H9 (cell line): Measurements from ENCODE around the gene WDR4. TPM values are rescaled to one million over a fixed set of nuclear protein-coding genes. Genes with fewer than 3 reads are reported as not detected.

Experiments
- DNase-seq: peaks from one replicate; pipeline ENCODE4 v3.0.0-alpha.2; 2017
- H2AFZ ChIP-seq: one replicate; pipeline ENCODE4 v1.6.1; 2013; ENCODE audit warnings: mild to moderate bottlenecking, low read length, control low read depth, moderate library complexity
- H2AK5ac ChIP-seq: 2 replicates; pipeline ENCODE4 v1.6.1; 2013; ENCODE audit warnings: low read length, control low read depth, mixed read lengths; ENCODE audit not compliant: insufficient read length
- H2BK120ac ChIP-seq: one replicate; pipeline ENCODE4 v1.6.1; 2013; ENCODE audit warnings: low read depth, mild to moderate bottlenecking, low read length, control low read depth, inconsistent platforms; ENCODE audit not compliant: poor library complexity, severe bottlenecking
- H2BK12ac ChIP-seq: 2 replicates; pipeline ENCODE4 v1.6.1; 2013; ENCODE audit warnings: low read length, control low read depth, mixed read lengths, low read depth; ENCODE audit not compliant: insufficient read length
- H2BK15ac ChIP-seq: 2 replicates; pipeline ENCODE4 v1.6.1; 2013; ENCODE audit warnings: low read depth, low read length, control low read depth
- H2BK20ac ChIP-seq: one replicate; pipeline ENCODE4 v1.6.1; 2013; ENCODE audit warnings: low read depth, mild to moderate bottlenecking, low read length, control low read depth, inconsistent platforms; ENCODE audit not compliant: poor library complexity, severe bottlenecking
- H2BK5ac ChIP-seq: 2 replicates; pipeline ENCODE4 v1.6.1; 2013; ENCODE audit warnings: low read length, control low read depth, mixed read lengths; ENCODE audit not compliant: insufficient read length
- H3K14ac ChIP-seq: 2 replicates; pipeline ENCODE4 v1.6.1; 2013; ENCODE audit warnings: low read length, control low read depth; ENCODE audit not compliant: insufficient read depth
- H3K18ac ChIP-seq: 2 replicates; pipeline ENCODE4 v1.6.1; 2013; ENCODE audit warnings: low read depth, mild to moderate bottlenecking, mixed read lengths, low read length, control low read depth; ENCODE audit not compliant: insufficient read length
- H3K23ac ChIP-seq: 2 replicates; pipeline ENCODE4 v1.6.1; 2013; ENCODE audit warnings: low read length, control low read depth, mixed read lengths, low read depth; ENCODE audit not compliant: insufficient read length
- H3K23me2 ChIP-seq: 2 replicates; pipeline ENCODE4 v1.6.1; 2013; ENCODE audit warnings: low read depth, mild to moderate bottlenecking, mixed read lengths, low read length, control low read depth; ENCODE audit not compliant: insufficient read length, poor library complexity, severe bottlenecking
- H3K27ac ChIP-seq: 2 replicates; pipeline ENCODE4 v1.5.1; 2013; ENCODE audit warnings: low read length, control low read depth, mixed read lengths, low read depth; ENCODE audit not compliant: insufficient read length
- H3K27me3 ChIP-seq: 2 replicates; pipeline ENCODE4 v1.6.1; 2013; ENCODE audit warnings: low read length, control low read depth, inconsistent platforms; ENCODE audit not compliant: insufficient read depth
- H3K4ac ChIP-seq: 2 replicates; pipeline ENCODE4 v1.6.1; 2013; ENCODE audit warnings: low read depth, mild to moderate bottlenecking, control low read depth, inconsistent platforms, low read length, moderate library complexity
- H3K4me1 ChIP-seq: 2 replicates; pipeline ENCODE4 v1.6.1; 2013; ENCODE audit warnings: low read length, control low read depth, inconsistent platforms; ENCODE audit not compliant: insufficient read depth
- H3K4me2 ChIP-seq: 2 replicates; pipeline ENCODE4 v1.6.1; 2013; ENCODE audit warnings: low read length, control low read depth, mixed read lengths; ENCODE audit not compliant: insufficient read length, insufficient read depth
- H3K56ac ChIP-seq: 2 replicates; pipeline ENCODE4 v1.6.1; 2013; ENCODE audit warnings: low read depth, mild to moderate bottlenecking, mixed read lengths, low read length, control low read depth; ENCODE audit not compliant: insufficient read length
- H3K79me1 ChIP-seq: 2 replicates; pipeline ENCODE4 v1.6.1; 2013; ENCODE audit warnings: low read depth, mild to moderate bottlenecking, moderate library complexity, low read length, control low read depth, inconsistent platforms; ENCODE audit not compliant: insufficient read depth, poor library complexity, severe bottlenecking
- H3K79me2 ChIP-seq: 2 replicates; pipeline ENCODE4 v1.6.1; 2013; ENCODE audit warnings: low read length, control low read depth, inconsistent platforms; ENCODE audit not compliant: insufficient read depth
- H3K9ac ChIP-seq: 2 replicates; pipeline ENCODE4 v1.6.1; 2013; ENCODE audit warnings: low read length, control low read depth, mixed read lengths; ENCODE audit not compliant: insufficient read length; ENCODE audit errors: extremely low read depth
- H3K9me3 ChIP-seq: one replicate; pipeline ENCODE4 v1.6.1; 2013; ENCODE audit warnings: low read depth, low read length, inconsistent platforms; ENCODE audit not compliant: control insufficient read depth
- H3T11ph ChIP-seq: one replicate; pipeline ENCODE4 v1.6.1; 2013; ENCODE audit warnings: mild to moderate bottlenecking, low read length, control low read depth, inconsistent platforms
- H4K20me1 ChIP-seq: one replicate; pipeline ENCODE4 v1.6.1; 2013; ENCODE audit not compliant: control insufficient read depth, insufficient read length, insufficient read depth
- H4K5ac ChIP-seq: 2 replicates; pipeline ENCODE4 v1.6.1; 2013; ENCODE audit warnings: low read depth, mild to moderate bottlenecking, mixed read lengths, low read length, control low read depth; ENCODE audit not compliant: insufficient read length
- H4K8ac ChIP-seq: replicated peaks from 2 replicates; pipeline ENCODE4 v1.6.1; 2013; ENCODE audit warnings: low read length, control low read depth, mixed read lengths, low read depth; ENCODE audit not compliant: insufficient read length
- H4K91ac ChIP-seq: 2 replicates; pipeline ENCODE4 v1.6.1; 2013; ENCODE audit warnings: low read depth, mild to moderate bottlenecking, moderate library complexity, mixed read lengths, low read length, control low read depth; ENCODE audit not compliant: insufficient read length
- H3K27ac Mint-ChIP-seq, 3 experiments: 2 replicates in 2 of 3; 3 replicates in 1 of 3; pipeline ENCODE4 v1.8.0; 2020 to 2021; ENCODE audit warnings: mixed read lengths in 3 of 3, mild to moderate bottlenecking in 1 of 3, moderate library complexity in 1 of 3
- H3K27me3 Mint-ChIP-seq: 2 replicates; pipeline ENCODE4 v1.8.0; 2021; ENCODE audit warnings: low read depth, mild to moderate bottlenecking, moderate library complexity, mixed read lengths
- H3K36me3 Mint-ChIP-seq, 3 experiments: 2 replicates in 2 of 3; 3 replicates in 1 of 3; pipeline ENCODE4 v1.8.0; 2020 to 2021; ENCODE audit warnings: low read depth in 3 of 3, mixed read lengths in 3 of 3; ENCODE audit not compliant: insufficient read depth in 1 of 3
- H3K4me1 Mint-ChIP-seq, 2 experiments: 2 replicates each; pipeline ENCODE4 v1.8.0; 2020; ENCODE audit warnings: mixed read lengths in 2 of 2
- H3K4me3 Mint-ChIP-seq, 2 experiments: 2 replicates in 1 of 2; 3 replicates in 1 of 2; pipeline ENCODE4 v1.8.0; 2020 to 2021; ENCODE audit warnings: mild to moderate bottlenecking in 2 of 2, mixed read lengths in 2 of 2, moderate library complexity in 1 of 2
- H3K9me3 Mint-ChIP-seq, 2 experiments: 2 replicates in 1 of 2; 3 replicates in 1 of 2; pipeline ENCODE4 v1.8.0; 2020; ENCODE audit warnings: mild to moderate bottlenecking in 2 of 2, mixed read lengths in 2 of 2, moderate library complexity in 1 of 2
- CTCF ChIP-seq: fragments of 200-600 bp; sonication (generic); conservative IDR thresholded peaks from 3 replicates; pipeline ENCODE4 v1.8.0; 2021; ENCODE audit warnings: antibody characterized with exemption, mild to moderate bottlenecking
- WGBS: extraction: QIAGEN DNeasy Blood & Tissue Kit; methylation state at CpG from one replicate; pipeline ENCODE4 v1.1.7; 2013; ENCODE audit warnings: missing lambda C conversion rate, low lambda C conversion rate, mixed read lengths; ENCODE audit not compliant: insufficient read length; ENCODE audit errors: extremely low coverage; 5-methylcytosine and 5-hydroxymethylcytosine counted together
- total RNA-seq: library from RNA; stranded (reverse); gene quantifications from 2 replicates; pipeline ENCODE4 v1.2.1, GENCODE V29; 2021

WDR4 gene
- total RNA-seq, 1 experiment from 2014 or later: 54.4 TPM

GRCh38 chr21:42849759-42850412 is 29.5 kb downstream of the WDR4 start:
- Histone ChIP-seq H2BK12ac (no peak overlapping the region), H3K56ac (no peak overlapping the region), H3K4me2 (no peak overlapping the region), H3K9ac (no peak overlapping the region), H3T11ph (no peak overlapping the region), H4K8ac (peak overlapping the region; percentile 95), H3K14ac (no peak overlapping the region), H4K5ac (no peak overlapping the region), H3K79me1 (peaks cover 3% of the 10 kb centered on the region), H3K27me3 (no peaks in the 10 kb centered on the region), H3K18ac (no peak overlapping the region), H3K27ac (no peak overlapping the region), H4K91ac (no peak overlapping the region), H4K20me1 (no peaks in the 10 kb centered on the region), H2AFZ (no peak overlapping the region), H3K23ac (no peak overlapping the region), H2BK15ac (no peak overlapping the region), H3K4me1 (no peaks in the 10 kb centered on the region), H3K9me3 (no peaks in the 10 kb centered on the region), H2BK5ac (no peak overlapping the region), H3K23me2 (no peaks in the 10 kb centered on the region), H2BK120ac (no peak overlapping the region), H2BK20ac (no peak overlapping the region), H3K4ac (no peak overlapping the region), H3K79me2 (peaks cover 4% of the 10 kb centered on the region), H2AK5ac (no peak overlapping the region)
- Mint-ChIP-seq H3K27me3 (no peaks in the 10 kb centered on the region), H3K27ac (peak overlapping the region in 1 of 3 experiments; percentile 60; a peak in 1 of 7 replicates), H3K4me3 (no peak overlapping the region), H3K36me3 (peaks cover 57 to 93% (median 92%) of the 10 kb centered on the region in 3 experiments), H3K9me3 (no peaks in the 10 kb centered on the region), H3K4me1 (no peaks in the 10 kb centered on the region)
- no CpG with 5 or more reads among the region's 29 CpGs for WGBS
- no peak for TF ChIP-seq CTCF
- no peak for DNase-seq
